NCI-H748 treated with DMSO at 0.1 percent for 48 hours (cell line): ENCODE data around the gene ARHGAP1.
"Not testable (repeated sequence)": the region's sequence is repeated elsewhere in the genome, so short reads cannot be mapped to it uniquely, and the experiment has no call there.

Source experiments
- DNase-seq: peaks from one replicate; lab custom pipeline; 2025; lab: John Stamatoyannopoulos, UW

The ARHGAP1 gene

GRCh38 chr11:46723359-46723680, 22.9 kb upstream of the ARHGAP1 start:
- DNase-seq, result no peak

GRCh38 chr11:46722566-46723358, 22.3 kb upstream of the ARHGAP1 start:
- DNase-seq, result no peak

- no peak for DNase-seq
These were observed 20.9 kb upstream of the ARHGAP1 start for GRCh38 chr11:46721286-46721685.

- no peak for DNase-seq
These were observed 19.3 kb upstream of the ARHGAP1 start for GRCh38 chr11:46719543-46720218.

- no peak for DNase-seq
These were observed 18.7 kb upstream of the ARHGAP1 start, which contains the start of gene F2 for GRCh38 chr11:46719048-46719542. F2 (plus strand) TSS chr11:46719213; CDS start chr11:46719236, 23 bp downstream.

- DNase-seq, result no peak
These were observed 18.0 kb upstream of the ARHGAP1 start for GRCh38 chr11:46718155-46719019.

- not testable (repeated sequence) for DNase-seq
These were observed 17.4 kb upstream of the ARHGAP1 start for GRCh38 chr11:46717825-46718154.

GRCh38 chr11:46712874-46713576, 12.6 kb upstream of the ARHGAP1 start:
- DNase-seq, result no peak

GRCh38 chr11:46711303-46711702, 10.9 kb upstream of the ARHGAP1 start:
- no peak for DNase-seq

- no peak for DNase-seq
These were observed 10.4 kb upstream of the ARHGAP1 start for GRCh38 chr11:46710821-46711269.

GRCh38 chr11:46709351-46709750, 8.9 kb upstream of the ARHGAP1 start:
- DNase-seq, result not testable (repeated sequence)

GRCh38 chr11:46706886-46707285, 6.5 kb upstream of the ARHGAP1 start:
- DNase-seq, result no peak

- DNase-seq, result no peak
These were observed 4.8 kb upstream of the ARHGAP1 start for GRCh38 chr11:46705070-46705688.

- no peak for DNase-seq
These were observed 747 bp upstream of the ARHGAP1 start for GRCh38 chr11:46701078-46701654.

GRCh38 chr11:46698597-46698996, 1.8 kb downstream of the ARHGAP1 start:
- no peak for DNase-seq

- DNase-seq, result no peak
These were observed 2.7 kb downstream of the ARHGAP1 start for GRCh38 chr11:46697723-46698122.

- DNase-seq, result no peak
These were observed 3.1 kb downstream of the ARHGAP1 start for GRCh38 chr11:46697303-46697702.

GRCh38 chr11:46696212-46696558, 4.2 kb downstream of the ARHGAP1 start:
- DNase-seq, result no peak

- DNase-seq, result no peak
These were observed 4.8 kb downstream of the ARHGAP1 start for GRCh38 chr11:46695345-46696211.

GRCh38 chr11:46694607-46695006, 5.8 kb downstream of the ARHGAP1 start:
- DNase-seq, result no peak
